Lower leg skin (tissue), 4 donors: ENCODE data around the gene APOL2. TPM values are rescaled to one million over a fixed set of nuclear protein-coding genes. Genes with fewer than 3 reads are reported as not detected.
"Not testable (repeated sequence)": the region's sequence is repeated elsewhere in the genome, so short reads cannot be mapped to it uniquely, and the experiment has no call there.

Experiments
- DNase-seq, 2 donors: peaks; one replicate each; pipeline ENCODE4 v3.0.0-alpha.2; 2019; ENCODE audit warnings: low spot score in 2 of 2
- H3K4me3 ChIP-seq: fragments of 200-600 bp; sonication (generic); 2 replicates; pipeline ENCODE4 v1.5.1; 2017; ENCODE audit warnings: mild to moderate bottlenecking, low read depth; ENCODE audit not compliant: poor library complexity, severe bottlenecking
- POLR2A ChIP-seq, 2 donors: fragments of 450-650 bp; IDR thresholded peaks; one replicate each; pipeline ENCODE4 v1.6.1; 2016 to 2017; ENCODE audit warnings: antibody characterized with exemption in 2 of 2, mild to moderate bottlenecking in 1 of 2, moderate library complexity in 1 of 2
- WGBS, 2 donors: methylation state at CpG; one replicate each; pipeline ENCODE4 v1.1.5; 2018; 5-methylcytosine and 5-hydroxymethylcytosine counted together
- intact Hi-C: fragments of 100-400 bp; cut with DNase I; formaldehyde crosslinking; loops from one replicate; pipeline ENCODE4 v1.15.0; 2023; ENCODE audit warnings: low total_unique reads
- total RNA-seq, 4 donors: library from RNA; depleted of rRNA; stranded (reverse); fragments of >200 nt; gene quantifications; one replicate each; pipeline ENCODE4 v1.1.0, GENCODE V29; 2016
- TF ChIP-seq, protein P1 (sequence below), 3 donors: fragments of 450-650 bp; IDR thresholded peaks; one replicate each; pipeline ENCODE4 v1.5.1; 2016; ENCODE audit warnings: antibody characterized with exemption in 3 of 3, mild to moderate bottlenecking in 3 of 3, moderate library complexity in 2 of 3

APOL2 gene
- total RNA-seq, 4 donors from 2014 or later = 14.2 to 24.8 (median 20.0) TPM

DNA sequence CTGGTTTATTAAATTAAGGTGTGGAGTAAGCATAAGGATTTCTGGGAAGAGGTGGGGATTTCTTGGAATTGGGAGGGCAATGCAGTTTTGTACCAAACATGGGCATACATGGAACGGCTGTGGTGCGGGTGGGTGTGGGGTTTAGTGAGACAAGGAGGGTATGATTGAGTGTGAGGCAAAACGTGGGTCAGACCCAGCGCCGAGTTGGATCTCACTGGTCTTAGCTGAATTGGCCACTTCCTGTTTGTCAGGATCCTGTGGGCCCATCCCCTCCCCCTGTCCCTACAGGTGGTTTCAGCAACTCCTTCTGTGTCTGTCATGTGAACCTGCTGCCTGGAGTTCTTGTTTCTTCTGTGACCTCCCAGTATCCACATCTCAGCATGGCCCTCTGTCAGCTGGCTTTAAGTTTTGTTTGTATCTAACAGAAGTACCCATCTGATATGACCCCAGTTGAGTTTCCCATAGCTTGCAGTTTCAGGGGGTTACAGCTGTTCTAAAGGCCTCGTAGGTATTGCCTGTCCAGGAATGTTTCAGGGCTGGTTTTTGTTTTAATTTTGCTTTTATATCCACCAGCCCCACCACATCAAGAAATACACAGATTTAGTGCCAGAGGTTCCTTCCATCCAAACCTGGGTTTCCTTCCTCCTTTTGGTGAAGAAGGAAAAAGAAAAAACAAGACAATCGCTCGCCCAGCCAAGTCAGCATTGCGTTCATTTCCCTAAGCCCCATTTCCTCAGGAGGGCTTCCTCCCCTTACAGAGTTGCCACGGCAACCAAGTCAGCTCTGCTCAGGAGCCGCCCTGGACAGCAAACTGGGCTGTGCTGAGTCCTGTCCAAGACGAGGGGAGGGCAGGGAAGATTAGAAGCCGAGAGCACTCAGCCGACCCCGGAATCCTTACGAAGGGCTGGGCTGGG, 19.6 kb upstream of the APOL2 start:
- intact Hi-C loops = no loop called here
- WGBS, 2 donors = 59 to 66% methylated on average over 16 of the region's 16 CpGs
- no peak for TF ChIP-seq POLR2A (IDR thresholded peaks at IDR 0.05)
- TF ChIP-seq, protein P1, sequence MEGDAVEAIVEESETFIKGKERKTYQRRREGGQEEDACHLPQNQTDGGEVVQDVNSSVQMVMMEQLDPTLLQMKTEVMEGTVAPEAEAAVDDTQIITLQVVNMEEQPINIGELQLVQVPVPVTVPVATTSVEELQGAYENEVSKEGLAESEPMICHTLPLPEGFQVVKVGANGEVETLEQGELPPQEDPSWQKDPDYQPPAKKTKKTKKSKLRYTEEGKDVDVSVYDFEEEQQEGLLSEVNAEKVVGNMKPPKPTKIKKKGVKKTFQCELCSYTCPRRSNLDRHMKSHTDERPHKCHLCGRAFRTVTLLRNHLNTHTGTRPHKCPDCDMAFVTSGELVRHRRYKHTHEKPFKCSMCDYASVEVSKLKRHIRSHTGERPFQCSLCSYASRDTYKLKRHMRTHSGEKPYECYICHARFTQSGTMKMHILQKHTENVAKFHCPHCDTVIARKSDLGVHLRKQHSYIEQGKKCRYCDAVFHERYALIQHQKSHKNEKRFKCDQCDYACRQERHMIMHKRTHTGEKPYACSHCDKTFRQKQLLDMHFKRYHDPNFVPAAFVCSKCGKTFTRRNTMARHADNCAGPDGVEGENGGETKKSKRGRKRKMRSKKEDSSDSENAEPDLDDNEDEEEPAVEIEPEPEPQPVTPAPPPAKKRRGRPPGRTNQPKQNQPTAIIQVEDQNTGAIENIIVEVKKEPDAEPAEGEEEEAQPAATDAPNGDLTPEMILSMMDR (IDR thresholded peaks at IDR 0.05) = no peak
- no peak overlapping the region for H3K4me3 ChIP-seq
- DNase-seq = no peak

DNA sequence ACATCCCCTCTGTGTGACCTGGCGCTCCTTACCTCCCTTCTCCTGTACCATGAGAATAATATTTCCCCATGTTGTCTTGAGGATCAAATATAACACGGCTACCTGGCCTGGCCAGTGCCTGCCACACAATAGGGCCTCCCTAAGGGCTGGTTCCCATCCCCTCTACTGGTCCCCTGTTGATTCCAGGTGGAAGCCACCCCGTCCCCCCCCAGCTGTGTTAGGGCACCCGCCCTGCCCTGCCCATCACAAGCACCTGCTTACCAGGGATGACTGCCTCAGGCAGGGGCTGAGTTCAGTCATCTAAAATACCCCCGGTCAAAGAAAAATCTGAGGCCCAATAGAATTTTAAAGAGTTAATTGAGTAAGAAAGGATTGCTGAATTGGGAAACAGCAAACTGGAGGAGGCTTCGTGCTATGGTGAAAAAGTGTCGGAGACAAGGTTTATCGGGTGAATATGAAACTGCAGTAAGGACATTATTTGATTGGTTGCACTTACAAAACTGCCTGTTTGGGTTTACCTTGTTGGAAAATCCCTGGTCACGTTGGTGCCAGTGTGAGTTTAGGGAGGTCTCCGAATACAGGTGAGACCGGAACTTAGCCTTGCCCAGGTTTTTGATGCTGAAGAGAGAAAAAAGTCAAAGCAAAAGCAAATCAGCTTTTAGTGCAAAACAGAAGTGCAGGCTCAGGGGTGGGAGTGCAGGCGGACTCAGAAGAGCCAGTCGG, 18.8 kb upstream of the APOL2 start:
- intact Hi-C loops = no loop called here

DNA sequence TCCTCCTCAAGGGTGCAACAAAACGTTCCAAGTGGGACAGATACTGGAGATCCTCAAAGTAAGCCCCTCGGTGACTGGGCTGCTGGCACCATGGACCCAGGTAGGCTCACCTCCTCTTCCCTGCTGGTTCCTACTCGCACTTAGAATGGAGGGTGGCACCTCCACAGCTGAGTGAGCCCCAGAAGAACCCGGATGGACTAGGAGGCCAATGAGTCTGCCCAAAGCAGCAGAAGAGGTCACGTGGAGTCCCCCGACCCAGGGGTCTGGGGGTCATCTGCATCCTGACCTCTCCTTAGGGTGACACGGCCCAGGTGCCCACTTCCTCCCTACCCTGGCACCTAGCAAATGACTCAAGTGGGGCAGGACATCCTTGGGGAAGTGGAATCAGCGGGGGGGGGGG, 18.0 kb upstream of the APOL2 start:
- 85 to 91% methylated on average over 7 to 8 of the region's 8 CpGs for WGBS, 2 donors
- DNase-seq = no peak

More for the DNA sequence above, 18.8 kb upstream of the APOL2 start:
- TF ChIP-seq, protein P1 (IDR thresholded peaks at IDR 0.05) = no peak
- TF ChIP-seq POLR2A (IDR thresholded peaks at IDR 0.05) = no peak
- no peak for DNase-seq
- 85 to 87% methylated on average over 13 of the region's 13 CpGs for WGBS, 2 donors
- H3K4me3 ChIP-seq = no peak overlapping the region

DNA sequence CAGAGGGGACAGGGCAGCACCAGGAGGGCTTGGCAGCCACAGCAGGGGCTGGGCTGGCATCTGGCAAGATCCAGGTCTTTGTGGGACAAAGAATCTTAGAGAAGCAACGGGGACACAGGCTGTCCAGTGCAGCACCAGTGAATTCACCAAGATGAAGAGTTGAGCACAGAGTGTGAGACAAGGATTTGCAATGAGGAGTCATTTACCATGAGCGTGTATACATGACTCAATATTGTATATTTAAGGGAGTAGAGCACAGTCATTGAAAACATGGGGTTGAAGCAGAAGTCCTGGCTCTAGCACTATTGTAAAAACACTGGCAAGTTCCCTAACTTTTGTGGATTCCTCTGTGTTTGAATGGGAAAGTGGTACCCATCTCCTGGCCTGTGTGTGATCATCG, 17.2 kb upstream of the APOL2 start:
- intact Hi-C loops = no loop called here
- no peak for DNase-seq
- TF ChIP-seq, protein P1 (IDR thresholded peaks at IDR 0.05) = no peak
- no peak for TF ChIP-seq POLR2A (IDR thresholded peaks at IDR 0.05)
- H3K4me3 ChIP-seq = no peak overlapping the region
- 85 to 89% methylated on average over 3 of the region's 3 CpGs for WGBS, 2 donors

More for the DNA sequence above, 18.0 kb upstream of the APOL2 start:
- no peak overlapping the region for H3K4me3 ChIP-seq
- no peak for TF ChIP-seq POLR2A (IDR thresholded peaks at IDR 0.05)
- TF ChIP-seq, protein P1 (IDR thresholded peaks at IDR 0.05) = no peak
- intact Hi-C loops = no loop called here

DNA sequence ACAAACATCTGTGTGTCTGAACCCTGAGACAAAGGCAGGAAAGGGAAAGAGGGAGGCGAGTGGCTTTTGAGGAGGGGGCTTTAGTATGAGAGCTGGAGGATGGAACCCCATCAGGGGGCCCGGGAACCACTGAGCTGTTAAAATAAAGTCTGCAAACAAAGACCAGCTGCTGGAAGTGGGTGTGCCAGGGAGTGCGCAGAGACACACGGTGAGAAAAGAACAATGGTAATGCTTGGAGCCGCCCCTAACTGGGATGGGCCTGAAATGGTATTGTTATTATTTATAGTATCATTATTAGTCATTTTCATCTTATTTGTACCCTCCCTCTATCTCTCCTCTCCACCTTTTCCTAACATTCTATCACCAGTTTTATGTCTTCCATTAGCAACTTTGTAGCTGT, 16.2 kb upstream of the APOL2 start:
- WGBS, 2 donors = 38 to 100% methylated on average over 2 of the region's 5 CpGs
- H3K4me3 ChIP-seq, intact Hi-C loops, DNase-seq: not testable (repeated sequence)
